ENCODE results near the gene PLCL2.

DNA sequence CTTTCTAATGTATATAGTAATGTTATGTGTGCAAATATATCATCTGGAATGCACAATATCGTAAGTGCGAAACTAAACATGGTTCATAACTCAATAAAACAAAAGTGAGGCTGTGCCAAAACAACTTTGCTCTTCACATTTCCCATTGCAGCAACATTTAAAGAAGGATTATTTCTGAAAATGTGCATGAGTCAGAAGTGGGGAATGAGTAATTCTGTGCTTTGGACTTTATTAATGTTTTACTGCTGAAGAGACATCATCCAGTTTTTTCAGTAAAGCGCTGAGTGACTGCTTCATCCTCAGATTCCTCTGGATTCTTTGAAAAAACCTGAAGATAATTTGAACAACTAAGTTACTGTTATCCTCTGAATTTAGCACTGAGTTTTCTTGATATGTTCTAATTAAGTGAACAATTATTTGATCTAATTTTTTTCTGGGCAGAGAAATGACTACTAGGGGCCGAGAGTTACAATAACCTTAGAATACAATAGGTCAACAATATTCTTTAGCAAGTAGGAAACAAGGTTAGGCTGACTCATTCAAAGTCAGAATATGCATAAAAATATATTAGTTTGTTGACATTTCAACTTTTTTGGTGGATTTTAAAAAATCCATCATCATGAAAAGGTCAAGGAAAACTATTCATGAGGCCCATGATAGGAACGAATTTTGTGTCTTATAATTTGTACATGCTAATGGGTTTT is 20.0 kb upstream of the PLCL2 start:
- TF ChIP-seq, protein P1, sequence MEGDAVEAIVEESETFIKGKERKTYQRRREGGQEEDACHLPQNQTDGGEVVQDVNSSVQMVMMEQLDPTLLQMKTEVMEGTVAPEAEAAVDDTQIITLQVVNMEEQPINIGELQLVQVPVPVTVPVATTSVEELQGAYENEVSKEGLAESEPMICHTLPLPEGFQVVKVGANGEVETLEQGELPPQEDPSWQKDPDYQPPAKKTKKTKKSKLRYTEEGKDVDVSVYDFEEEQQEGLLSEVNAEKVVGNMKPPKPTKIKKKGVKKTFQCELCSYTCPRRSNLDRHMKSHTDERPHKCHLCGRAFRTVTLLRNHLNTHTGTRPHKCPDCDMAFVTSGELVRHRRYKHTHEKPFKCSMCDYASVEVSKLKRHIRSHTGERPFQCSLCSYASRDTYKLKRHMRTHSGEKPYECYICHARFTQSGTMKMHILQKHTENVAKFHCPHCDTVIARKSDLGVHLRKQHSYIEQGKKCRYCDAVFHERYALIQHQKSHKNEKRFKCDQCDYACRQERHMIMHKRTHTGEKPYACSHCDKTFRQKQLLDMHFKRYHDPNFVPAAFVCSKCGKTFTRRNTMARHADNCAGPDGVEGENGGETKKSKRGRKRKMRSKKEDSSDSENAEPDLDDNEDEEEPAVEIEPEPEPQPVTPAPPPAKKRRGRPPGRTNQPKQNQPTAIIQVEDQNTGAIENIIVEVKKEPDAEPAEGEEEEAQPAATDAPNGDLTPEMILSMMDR (IDR thresholded peaks at IDR 0.05): no peak
- TF ChIP-seq, protein P2, sequence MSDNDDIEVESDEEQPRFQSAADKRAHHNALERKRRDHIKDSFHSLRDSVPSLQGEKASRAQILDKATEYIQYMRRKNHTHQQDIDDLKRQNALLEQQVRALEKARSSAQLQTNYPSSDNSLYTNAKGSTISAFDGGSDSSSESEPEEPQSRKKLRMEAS (IDR thresholded peaks at IDR 0.05): no peak
- no peak for TF ChIP-seq CHD2 (IDR thresholded peaks at IDR 0.05; ENCODE audit: low read length, partially characterized antibody)
- TF ChIP-seq, protein P3, sequence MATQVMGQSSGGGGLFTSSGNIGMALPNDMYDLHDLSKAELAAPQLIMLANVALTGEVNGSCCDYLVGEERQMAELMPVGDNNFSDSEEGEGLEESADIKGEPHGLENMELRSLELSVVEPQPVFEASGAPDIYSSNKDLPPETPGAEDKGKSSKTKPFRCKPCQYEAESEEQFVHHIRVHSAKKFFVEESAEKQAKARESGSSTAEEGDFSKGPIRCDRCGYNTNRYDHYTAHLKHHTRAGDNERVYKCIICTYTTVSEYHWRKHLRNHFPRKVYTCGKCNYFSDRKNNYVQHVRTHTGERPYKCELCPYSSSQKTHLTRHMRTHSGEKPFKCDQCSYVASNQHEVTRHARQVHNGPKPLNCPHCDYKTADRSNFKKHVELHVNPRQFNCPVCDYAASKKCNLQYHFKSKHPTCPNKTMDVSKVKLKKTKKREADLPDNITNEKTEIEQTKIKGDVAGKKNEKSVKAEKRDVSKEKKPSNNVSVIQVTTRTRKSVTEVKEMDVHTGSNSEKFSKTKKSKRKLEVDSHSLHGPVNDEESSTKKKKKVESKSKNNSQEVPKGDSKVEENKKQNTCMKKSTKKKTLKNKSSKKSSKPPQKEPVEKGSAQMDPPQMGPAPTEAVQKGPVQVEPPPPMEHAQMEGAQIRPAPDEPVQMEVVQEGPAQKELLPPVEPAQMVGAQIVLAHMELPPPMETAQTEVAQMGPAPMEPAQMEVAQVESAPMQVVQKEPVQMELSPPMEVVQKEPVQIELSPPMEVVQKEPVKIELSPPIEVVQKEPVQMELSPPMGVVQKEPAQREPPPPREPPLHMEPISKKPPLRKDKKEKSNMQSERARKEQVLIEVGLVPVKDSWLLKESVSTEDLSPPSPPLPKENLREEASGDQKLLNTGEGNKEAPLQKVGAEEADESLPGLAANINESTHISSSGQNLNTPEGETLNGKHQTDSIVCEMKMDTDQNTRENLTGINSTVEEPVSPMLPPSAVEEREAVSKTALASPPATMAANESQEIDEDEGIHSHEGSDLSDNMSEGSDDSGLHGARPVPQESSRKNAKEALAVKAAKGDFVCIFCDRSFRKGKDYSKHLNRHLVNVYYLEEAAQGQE (IDR thresholded peaks at IDR 0.05): no peak
- no peak for TF ChIP-seq RAD21 (conservative IDR thresholded peaks at IDR 0.05 in 1 of 2, IDR thresholded peaks at IDR 0.05 in 1 of 2)
- no peak for TF ChIP-seq CHD4 (IDR thresholded peaks at IDR 0.05; ENCODE audit: borderline replicate concordance)
